HG02973 (cell line): ENCODE data around the gene OGDH.

Experiments
- ATAC-seq: cut with Tn5 transposase; IDR thresholded peaks from one replicate; pipeline ENCODE4 v1.9.1; 2021; ENCODE audit warnings: moderate library complexity; ENCODE audit not compliant: unreplicated experiment

The OGDH gene

DNA sequence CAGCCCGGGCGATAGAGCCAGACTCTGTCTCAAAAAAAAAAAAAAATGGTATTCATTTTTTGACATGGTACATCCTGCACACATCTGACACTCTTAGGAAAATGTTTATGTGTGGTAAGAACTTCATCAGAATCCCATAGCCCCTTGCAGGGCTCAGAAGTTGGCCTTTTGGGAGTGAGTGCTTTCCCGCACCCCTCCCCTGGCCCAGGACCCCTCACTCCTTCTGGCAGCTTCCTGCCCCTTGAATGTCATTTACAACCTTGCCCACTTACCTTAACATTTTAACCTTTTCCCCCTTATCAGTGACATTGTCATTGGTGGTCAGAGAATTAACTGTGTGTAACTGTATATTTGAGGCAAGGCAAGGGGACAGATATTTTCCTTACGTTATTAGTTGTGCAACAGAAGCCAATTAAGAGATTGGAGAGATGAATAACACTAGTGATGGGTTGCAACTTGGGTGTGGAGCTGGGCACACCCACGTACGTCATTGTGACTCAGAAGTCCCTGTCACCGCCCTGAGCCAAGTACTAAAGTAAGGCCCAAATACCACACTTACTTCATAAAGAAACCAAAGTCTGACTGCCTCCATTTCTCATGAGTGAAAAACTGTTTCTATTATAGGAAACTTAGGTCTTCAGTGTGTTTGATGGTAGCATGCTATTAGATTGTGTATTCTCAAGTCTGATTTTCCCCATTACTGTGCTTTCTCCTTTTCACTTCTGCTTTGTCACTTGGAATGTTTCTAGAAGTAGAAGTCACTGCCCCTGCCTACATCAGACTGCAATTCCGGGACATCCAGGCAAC lies 31.6 kb downstream of the OGDH start:
- peak; percentile 50 for ATAC-seq

- ATAC-seq = peak; percentile 67
Measured at GRCh38 chr7:44638611-44639557, 32.5 kb downstream of the OGDH start.

GRCh38 chr7:44639671-44640321 lies 33.4 kb downstream of the OGDH start:
- ATAC-seq = no peak

DNA sequence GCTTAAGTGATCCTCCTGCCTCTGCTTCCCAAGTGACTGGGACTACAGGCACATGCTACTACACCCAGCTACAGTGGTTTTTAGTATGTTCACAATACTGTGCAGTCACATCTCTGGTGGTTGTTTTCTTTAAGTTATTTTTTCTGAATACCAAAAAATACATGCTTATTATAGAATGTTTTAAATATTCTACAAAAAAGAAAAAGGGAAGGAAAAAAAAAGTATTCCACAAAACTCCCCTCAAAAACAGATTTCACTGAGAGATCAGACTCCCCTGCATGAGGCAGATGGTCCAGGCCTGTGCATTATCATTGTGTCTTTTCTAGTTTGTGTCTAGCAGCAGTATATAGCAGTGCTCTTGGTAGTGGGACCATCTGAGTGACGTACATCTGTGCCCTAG lies 36.8 kb downstream of the OGDH start:
- ATAC-seq = no peak

DNA sequence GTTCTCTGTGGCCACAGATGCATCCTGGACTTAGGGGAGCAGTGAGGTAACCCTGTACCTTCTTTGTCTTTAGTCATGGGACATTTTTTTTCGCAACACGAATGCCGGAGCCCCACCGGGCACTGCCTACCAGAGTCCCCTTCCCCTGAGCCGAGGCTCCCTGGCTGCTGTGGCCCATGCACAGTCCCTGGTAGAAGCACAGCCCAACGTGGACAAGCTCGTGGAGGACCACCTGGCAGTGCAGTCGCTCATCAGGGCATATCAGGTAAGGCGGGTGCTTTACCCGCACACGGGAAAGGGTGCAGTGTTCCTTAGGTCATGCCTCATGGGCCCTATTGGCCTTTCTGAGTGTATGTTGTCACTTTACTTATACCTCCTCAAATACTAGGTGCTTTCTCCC lies 38.8 kb downstream of the OGDH start:
- ATAC-seq = no peak

- no peak for ATAC-seq
Measured at GRCh38 chr7:44645696-44646095, 39.3 kb downstream of the OGDH start.

DNA sequence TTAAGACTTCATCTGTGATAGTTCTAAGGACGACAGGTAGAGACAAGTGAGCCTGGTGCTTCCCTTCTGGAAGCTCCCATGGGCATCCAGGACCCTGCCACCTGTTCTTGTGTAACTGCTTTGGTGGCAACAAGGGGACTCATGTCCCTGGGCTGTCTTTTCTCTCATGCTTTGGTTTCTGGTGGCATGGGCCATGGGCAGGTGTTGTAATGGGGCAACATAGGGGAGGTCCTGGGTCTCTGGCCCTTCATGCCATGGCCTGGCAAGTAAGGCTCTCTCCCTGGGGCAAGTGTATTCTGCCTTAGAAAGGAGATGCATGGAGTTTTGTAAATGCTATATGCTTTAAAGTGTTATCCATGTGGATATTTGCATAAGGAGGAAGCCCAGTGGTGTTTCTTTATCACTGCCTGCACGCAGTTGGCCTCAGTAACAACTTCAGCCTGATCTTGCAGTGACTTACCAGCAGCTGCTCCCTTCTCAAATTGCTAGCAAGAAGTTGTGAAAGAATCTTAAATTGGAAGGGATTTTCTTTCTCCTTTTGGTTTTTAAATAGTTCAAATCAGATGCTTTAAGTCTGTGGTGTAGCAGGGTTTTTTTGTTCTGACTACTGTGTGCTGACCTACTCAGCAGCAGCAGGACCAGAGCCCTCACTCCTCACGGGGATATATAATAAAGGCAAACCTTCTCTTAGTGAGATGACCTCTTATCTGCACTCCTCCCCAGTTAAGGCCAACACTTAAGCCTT lies 39.9 kb downstream of the OGDH start:
- no peak for ATAC-seq

GRCh38 chr7:44646921-44647636 lies 40.7 kb downstream of the OGDH start:
- ATAC-seq = no peak

GRCh38 chr7:44647981-44648714 lies 41.7 kb downstream of the OGDH start:
- ATAC-seq = no peak

DNA sequence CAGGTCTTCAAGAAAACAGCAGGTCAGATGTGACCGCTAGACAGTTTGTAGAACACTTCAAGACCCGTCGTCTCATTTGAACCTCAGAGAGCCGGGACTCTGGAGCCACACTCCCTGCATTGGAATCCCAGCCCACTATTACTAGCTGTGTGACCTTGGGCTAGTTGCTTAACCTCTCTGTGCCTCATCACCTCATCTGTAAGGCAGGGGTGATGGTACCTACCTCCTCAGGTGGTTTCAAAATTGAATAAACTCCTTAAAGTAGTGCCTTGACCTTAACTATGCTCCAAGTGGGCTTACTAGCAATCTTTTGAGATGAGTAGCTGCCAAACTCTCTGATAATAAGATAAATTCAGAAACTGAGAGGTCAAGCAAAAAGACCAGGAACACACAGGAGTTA lies 43.8 kb downstream of the OGDH start:
- no peak for ATAC-seq

GRCh38 chr7:44650772-44651171 lies 44.3 kb downstream of the OGDH start:
- ATAC-seq = no peak

- no peak for ATAC-seq
Measured at GRCh38 chr7:44652535-44652934, 46.1 kb downstream of the OGDH start.

- ATAC-seq = no peak
Measured at GRCh38 chr7:44654255-44654796, 47.9 kb downstream of the OGDH start.

- ATAC-seq = no peak
Measured at GRCh38 chr7:44655341-44655740, 48.9 kb downstream of the OGDH start.

DNA sequence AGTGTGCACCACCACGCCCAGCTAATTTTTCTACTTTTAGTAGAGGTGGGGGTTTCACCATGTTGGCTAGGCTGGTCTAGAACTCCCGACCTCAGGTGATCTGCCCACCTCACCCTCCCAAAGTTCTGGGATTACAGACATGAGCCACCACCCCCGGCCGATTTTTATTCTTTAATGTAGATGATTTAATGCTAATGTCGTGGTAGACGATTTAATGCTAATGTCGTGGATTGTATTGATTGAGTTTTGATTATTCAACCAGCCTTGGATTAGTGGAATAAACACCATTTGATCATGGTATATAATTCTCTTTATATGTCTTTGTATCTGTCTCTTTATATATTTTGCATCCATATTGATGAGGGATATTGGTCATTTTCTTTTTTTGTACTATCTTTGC lies 52.6 kb downstream of the OGDH start:
- ATAC-seq = no peak

- ATAC-seq = no peak
Measured at GRCh38 chr7:44661233-44661632, 54.8 kb downstream of the OGDH start.

DNA sequence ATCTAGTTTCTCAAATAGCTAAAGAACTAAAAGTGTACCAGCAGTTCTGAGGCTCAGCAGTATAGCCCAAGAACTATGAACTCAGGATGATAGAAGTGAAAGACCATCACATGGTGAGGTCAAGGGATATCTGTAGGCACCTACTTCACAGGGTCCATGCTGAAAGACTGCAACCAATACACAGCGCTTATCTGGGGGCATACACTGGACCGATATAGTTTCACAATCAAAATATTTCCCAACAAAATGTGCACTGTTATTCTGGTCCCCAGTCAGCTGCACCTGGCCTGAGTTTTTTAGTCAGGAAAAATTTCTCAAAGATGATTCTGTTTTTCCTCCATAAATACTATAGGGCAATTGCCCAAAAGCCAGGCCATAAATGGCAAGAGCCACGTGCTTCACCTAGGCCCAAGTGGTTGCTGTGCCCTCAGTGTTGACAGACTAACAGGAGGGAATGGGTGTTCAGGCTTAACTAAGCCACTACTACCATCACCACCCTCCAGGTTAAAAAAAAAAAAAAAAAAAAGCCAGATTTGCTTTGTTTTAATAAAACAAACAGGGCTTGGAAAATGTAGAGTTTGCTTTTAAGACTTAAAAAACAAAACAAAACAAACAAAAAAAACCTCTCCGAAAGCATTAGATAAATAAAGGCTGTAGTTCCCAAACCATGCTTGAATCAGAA lies 58.5 kb downstream of the OGDH start:
- no peak for ATAC-seq

DNA sequence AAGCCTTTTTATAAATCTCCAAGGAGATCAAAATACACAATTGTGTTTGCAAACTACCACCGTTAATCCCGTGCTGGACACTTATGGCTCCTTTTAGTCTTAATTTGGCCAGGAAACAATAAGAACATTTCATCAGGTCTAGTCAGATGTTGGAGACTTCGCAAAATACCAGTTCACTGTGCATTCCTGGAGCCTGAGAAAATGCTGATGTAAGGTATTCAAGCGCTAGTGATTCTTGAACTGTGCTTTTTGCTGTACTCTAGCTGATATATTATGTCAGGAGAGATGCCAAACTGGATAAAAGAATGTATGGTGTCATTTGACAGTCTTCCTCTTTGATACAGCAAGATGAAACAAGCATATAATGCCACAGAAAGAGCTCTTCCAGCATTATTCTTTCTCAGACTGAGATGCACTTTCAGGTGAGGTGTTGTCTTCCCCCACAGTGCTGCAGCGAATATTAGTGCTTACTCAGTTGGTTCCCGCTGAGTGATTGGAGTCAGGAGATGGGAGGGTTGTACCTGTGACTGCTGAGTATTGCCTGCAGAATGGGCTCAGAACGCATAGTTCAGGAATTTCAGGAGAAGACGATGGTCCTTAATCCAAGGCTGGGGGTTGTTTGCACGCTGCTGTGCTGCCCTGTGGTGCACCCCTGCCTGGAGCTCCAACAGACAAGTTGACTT lies 59.2 kb downstream of the OGDH start:
- no peak for ATAC-seq
